Fibroblast of lung (primary cell): ENCODE results near the gene PDSS2. TPM values are rescaled to one million over a fixed set of nuclear protein-coding genes. Genes with fewer than 3 reads are reported as not detected.

Source experiments
- DNase-seq, 2 donors: peaks; one replicate each; pipeline versions ENCODE4 v3.0.0 to v3.0.0-alpha.2; 2010; ENCODE audit warnings: low read depth in 2 of 2
- H2AFZ ChIP-seq: 2 replicates; pipeline ENCODE4 v1.5.1; 2012; ENCODE audit warnings: low read length, control low read depth, inconsistent platforms
- H3K27ac ChIP-seq: 2 replicates; pipeline ENCODE4 v1.5.1; 2011; ENCODE audit warnings: low read length, control low read depth; ENCODE audit not compliant: insufficient read depth
- H3K27me3 ChIP-seq: 2 replicates; pipeline ENCODE4 v1.5.1; 2011; ENCODE audit warnings: mild to moderate bottlenecking, low read length; ENCODE audit not compliant: control insufficient read depth, insufficient read depth
- H3K36me3 ChIP-seq: 2 replicates; pipeline ENCODE4 v1.5.1; 2011; ENCODE audit warnings: low read length; ENCODE audit not compliant: control insufficient read depth, insufficient read depth
- H3K4me1 ChIP-seq: 2 replicates; pipeline ENCODE4 v1.5.1; 2011; ENCODE audit warnings: low read length; ENCODE audit not compliant: control insufficient read depth, insufficient read depth; ENCODE audit errors: extremely low read depth
- H3K4me2 ChIP-seq: 2 replicates; pipeline ENCODE4 v1.5.1; 2011; ENCODE audit warnings: low read length, control low read depth; ENCODE audit not compliant: insufficient read depth; ENCODE audit errors: extremely low read depth
- H3K4me3 ChIP-seq, 4 experiments: fragments of 200-600 bp in 1 of 4; sonication (generic) in 1 of 4; replicated peaks in 1 of 4; 2 replicates each; pipeline ENCODE4 v1.5.1; 2011 to 2016; ENCODE audit warnings: low read length in 4 of 4, low read depth in 3 of 4, mild to moderate bottlenecking in 3 of 4, control low read depth in 2 of 4, inconsistent platforms in 1 of 4, mixed read lengths in 1 of 4; ENCODE audit not compliant: insufficient read depth in 1 of 4; ENCODE audit errors: control extremely low read depth in 1 of 4
- H3K79me2 ChIP-seq: 2 replicates; pipeline ENCODE4 v1.5.1; 2012; ENCODE audit warnings: mild to moderate bottlenecking, low read length, inconsistent platforms; ENCODE audit not compliant: control insufficient read depth, insufficient read depth
- H3K9ac ChIP-seq: 2 replicates; pipeline ENCODE4 v1.5.1; 2011; ENCODE audit warnings: mild to moderate bottlenecking, low read length, control low read depth; ENCODE audit not compliant: insufficient read depth
- H3K9me3 ChIP-seq: 2 replicates; pipeline ENCODE4 v1.5.1; 2012; ENCODE audit warnings: low read depth, low read length; ENCODE audit not compliant: control insufficient read depth, insufficient read depth
- H4K20me1 ChIP-seq: 2 replicates; pipeline ENCODE4 v1.5.1; 2011; ENCODE audit warnings: low read length; ENCODE audit not compliant: control insufficient read depth, insufficient read depth; ENCODE audit errors: extremely low read depth
- EZH2 ChIP-seq: IDR thresholded peaks from 2 replicates; pipeline ENCODE4 v1.5.1; 2012; ENCODE audit warnings: low read length, control low read depth, mild to moderate bottlenecking; ENCODE audit errors: missing control alignments
- polyA plus RNA-seq, 2 donors: library from polyadenylated mRNA; depleted of rRNA in 1 of 2; stranded (reverse) in 1 of 2; unstranded in 1 of 2; fragments of >200 nt; gene quantifications; 2 replicates each; pipeline ENCODE4 v1.2.1, GENCODE V29; 2011 to 2012; ENCODE audit warnings: missing spikeins in 1 of 2
- total RNA-seq: library from RNA; depleted of rRNA; stranded (reverse); fragments of >200 nt; gene quantifications from 2 replicates; pipeline ENCODE4 v1.2.1, GENCODE V29; 2014
- TF ChIP-seq, protein P1 (sequence below), 2 donors: IDR thresholded peaks in 1 of 2; conservative IDR thresholded peaks in 1 of 2; 1 replicate in 1 of 2; 2 replicates in 1 of 2; pipeline ENCODE4 v1.5.1; 2011 to 2012; ENCODE audit warnings: low read length in 2 of 2, control low read depth in 1 of 2, inconsistent platforms in 1 of 2, low read depth in 1 of 2, mild to moderate bottlenecking in 1 of 2

PDSS2 gene
- total and polyA plus RNA-seq, 2 donors (not counting 1 experiment from before 2014, with no cell fraction given): 12.1 to 13.8 TPM

DNA sequence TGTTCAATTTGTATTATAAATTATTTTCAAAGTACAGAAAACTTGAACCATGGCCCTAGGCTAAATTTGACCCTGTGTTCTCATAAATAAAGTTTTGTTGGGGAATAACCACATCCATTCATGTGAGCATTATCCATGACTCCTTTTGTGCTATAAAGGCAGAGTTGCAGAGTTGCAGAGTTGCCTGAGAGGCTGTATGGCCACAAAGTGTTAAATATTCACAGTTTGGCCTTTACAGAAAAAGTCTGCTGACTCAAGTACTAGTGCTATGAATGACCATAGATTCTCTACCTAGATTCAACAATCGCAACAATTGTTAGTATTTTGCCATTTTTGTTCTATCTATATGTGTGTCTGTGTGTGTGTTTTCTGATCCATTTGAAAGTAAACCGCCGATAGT lies 297.8 kb downstream of the PDSS2 start:
- Histone ChIP-seq H3K9me3 (no peaks in the 10 kb centered on the region), H3K4me2 (no peak overlapping the region), H3K4me3 (no peak overlapping the region), H3K27me3 (no peaks in the 10 kb centered on the region), H3K4me1 (no peaks in the 10 kb centered on the region), H4K20me1 (no peaks in the 10 kb centered on the region), H3K27ac (no peak overlapping the region), H3K79me2 (no peaks in the 10 kb centered on the region), H3K36me3 (no peaks in the 10 kb centered on the region), H2AFZ (no peak overlapping the region), H3K9ac (no peak overlapping the region)
- TF ChIP-seq, protein P1, sequence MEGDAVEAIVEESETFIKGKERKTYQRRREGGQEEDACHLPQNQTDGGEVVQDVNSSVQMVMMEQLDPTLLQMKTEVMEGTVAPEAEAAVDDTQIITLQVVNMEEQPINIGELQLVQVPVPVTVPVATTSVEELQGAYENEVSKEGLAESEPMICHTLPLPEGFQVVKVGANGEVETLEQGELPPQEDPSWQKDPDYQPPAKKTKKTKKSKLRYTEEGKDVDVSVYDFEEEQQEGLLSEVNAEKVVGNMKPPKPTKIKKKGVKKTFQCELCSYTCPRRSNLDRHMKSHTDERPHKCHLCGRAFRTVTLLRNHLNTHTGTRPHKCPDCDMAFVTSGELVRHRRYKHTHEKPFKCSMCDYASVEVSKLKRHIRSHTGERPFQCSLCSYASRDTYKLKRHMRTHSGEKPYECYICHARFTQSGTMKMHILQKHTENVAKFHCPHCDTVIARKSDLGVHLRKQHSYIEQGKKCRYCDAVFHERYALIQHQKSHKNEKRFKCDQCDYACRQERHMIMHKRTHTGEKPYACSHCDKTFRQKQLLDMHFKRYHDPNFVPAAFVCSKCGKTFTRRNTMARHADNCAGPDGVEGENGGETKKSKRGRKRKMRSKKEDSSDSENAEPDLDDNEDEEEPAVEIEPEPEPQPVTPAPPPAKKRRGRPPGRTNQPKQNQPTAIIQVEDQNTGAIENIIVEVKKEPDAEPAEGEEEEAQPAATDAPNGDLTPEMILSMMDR (conservative IDR thresholded peaks at IDR 0.05 in 1 of 2, IDR thresholded peaks at IDR 0.05 in 1 of 2; ENCODE audit: low read depth in 1 of 2, low read length in 2 of 2): no peak
- TF ChIP-seq EZH2: no peak
- no peak for DNase-seq

DNA sequence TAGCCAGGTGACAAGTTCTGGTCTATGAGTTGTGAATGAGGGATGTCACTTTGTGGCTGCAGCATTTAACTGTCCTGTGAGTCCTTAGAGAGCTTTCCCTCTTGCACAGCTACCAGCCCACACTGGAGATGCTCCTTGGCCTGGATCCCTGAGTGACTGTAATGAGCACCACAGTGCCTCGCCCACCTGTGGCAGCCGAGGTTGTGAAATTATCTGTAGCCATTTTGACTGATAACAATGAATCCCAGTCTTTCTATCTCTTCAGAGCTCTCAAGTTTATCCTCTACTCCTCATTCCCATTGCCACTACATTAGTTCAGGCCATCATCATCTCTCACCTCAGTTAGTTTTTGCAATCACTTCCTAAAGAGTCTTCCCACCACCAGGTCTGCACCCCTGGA lies 302.7 kb downstream of the PDSS2 start:
- H3K9me3 ChIP-seq: no peaks in the 10 kb centered on the region
- H3K4me3 ChIP-seq: no peak overlapping the region
- H3K27ac ChIP-seq: no peak overlapping the region
- no peaks in the 10 kb centered on the region for H4K20me1 ChIP-seq
- TF ChIP-seq, protein P1 (conservative IDR thresholded peaks at IDR 0.05 in 1 of 2, IDR thresholded peaks at IDR 0.05 in 1 of 2; ENCODE audit: low read depth in 1 of 2, low read length in 2 of 2): no peak
- no peak for TF ChIP-seq EZH2
- no peak overlapping the region for H3K9ac ChIP-seq
- no peaks in the 10 kb centered on the region for H3K4me1 ChIP-seq
- no peak overlapping the region for H2AFZ ChIP-seq
- no peaks in the 10 kb centered on the region for H3K36me3 ChIP-seq
- DNase-seq: no peak
- H3K4me2 ChIP-seq: no peak overlapping the region
- no peaks in the 10 kb centered on the region for H3K27me3 ChIP-seq
- no peaks in the 10 kb centered on the region for H3K79me2 ChIP-seq

DNA sequence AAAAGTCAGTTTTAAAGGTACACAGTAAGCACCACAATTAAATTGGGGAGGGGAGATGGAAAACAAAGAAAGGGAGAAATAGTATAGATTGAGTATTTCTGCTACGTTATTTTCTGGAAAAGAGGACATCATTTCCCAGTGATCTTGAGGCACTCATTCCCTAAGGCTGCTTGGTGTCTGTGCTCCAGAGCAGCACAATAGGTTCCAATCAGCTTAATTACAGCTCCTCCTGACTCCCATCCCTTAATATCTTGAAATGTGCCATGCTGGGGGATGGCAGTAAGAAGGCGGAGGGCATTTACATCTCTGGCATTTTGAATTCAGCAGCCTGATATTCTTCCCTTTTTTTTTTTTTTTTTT lies 304.6 kb downstream of the PDSS2 start:
- no peaks in the 10 kb centered on the region for H3K79me2 ChIP-seq
- TF ChIP-seq, protein P1 (conservative IDR thresholded peaks at IDR 0.05 in 1 of 2, IDR thresholded peaks at IDR 0.05 in 1 of 2; ENCODE audit: low read depth in 1 of 2, low read length in 2 of 2): no peak
- TF ChIP-seq EZH2: no peak
- DNase-seq: no peak
- H3K36me3 ChIP-seq: no peaks in the 10 kb centered on the region
- no peak overlapping the region for H3K4me3 ChIP-seq
- H3K4me1 ChIP-seq: no peaks in the 10 kb centered on the region
- H3K9me3 ChIP-seq: no peaks in the 10 kb centered on the region
- no peak overlapping the region for H3K9ac ChIP-seq
- H3K27ac ChIP-seq: no peak overlapping the region
- H3K4me2 ChIP-seq: no peak overlapping the region
- no peaks in the 10 kb centered on the region for H4K20me1 ChIP-seq
- no peaks in the 10 kb centered on the region for H3K27me3 ChIP-seq
- no peak overlapping the region for H2AFZ ChIP-seq
